ENCODE results near the gene CYP3A7.
"Not testable (repeated sequence)": the region's sequence is repeated elsewhere in the genome, so short reads cannot be mapped to it uniquely, and the experiment has no call there.

Gene CYP3A7

DNA sequence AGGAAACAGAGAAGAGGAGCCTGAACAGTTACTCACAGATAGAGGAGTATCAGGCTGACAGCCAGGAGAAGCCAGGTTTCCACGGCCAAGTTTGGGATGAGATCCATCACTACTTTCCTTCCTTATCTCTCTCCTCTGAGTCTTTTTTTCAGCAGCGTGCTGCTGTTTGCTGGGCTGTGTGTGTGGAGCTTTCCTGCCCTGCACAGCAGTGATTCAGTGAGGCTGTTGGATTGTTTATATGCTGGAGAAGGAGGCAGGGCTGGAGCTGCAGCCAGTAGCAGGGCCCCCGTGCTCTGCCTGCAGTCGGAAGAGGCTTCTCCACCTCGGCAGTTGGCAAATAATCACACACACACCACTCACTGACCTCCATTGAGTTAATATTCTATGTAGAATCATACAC, at the start of gene CYP3A7:
Gene CYP3A7 (minus strand): TSS at position 210 of the 400 bp plus-strand sequence. CDS start 103 bp downstream, at position 107.
- no peak for DNase-seq

DNA sequence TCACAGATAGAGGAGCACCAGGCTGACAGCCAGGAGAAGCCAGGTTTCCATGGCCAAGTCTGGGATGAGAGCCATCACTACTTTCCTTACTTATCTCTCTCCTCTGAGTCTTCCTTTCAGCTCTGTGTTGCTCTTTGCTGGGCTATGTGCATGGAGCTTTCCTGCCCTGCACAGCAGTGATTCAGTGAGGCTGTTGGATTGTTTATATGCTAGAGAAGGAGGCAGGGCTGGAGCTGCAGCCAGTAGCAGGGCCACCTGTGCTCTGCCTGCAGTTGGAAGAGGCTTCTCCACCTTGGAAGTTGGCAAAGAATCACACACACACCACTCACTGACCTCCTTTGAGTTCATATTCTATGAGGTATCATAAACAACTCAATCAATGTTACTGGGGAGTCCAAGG, 49.0 kb upstream of the CYP3A7 start, which contains the start of gene CYP3A4:
Gene CYP3A4 (minus strand): TSS at position 178 of the 400 bp plus-strand sequence. CDS start 103 bp downstream, at position 75.
- DNase-seq: no peak

DNA sequence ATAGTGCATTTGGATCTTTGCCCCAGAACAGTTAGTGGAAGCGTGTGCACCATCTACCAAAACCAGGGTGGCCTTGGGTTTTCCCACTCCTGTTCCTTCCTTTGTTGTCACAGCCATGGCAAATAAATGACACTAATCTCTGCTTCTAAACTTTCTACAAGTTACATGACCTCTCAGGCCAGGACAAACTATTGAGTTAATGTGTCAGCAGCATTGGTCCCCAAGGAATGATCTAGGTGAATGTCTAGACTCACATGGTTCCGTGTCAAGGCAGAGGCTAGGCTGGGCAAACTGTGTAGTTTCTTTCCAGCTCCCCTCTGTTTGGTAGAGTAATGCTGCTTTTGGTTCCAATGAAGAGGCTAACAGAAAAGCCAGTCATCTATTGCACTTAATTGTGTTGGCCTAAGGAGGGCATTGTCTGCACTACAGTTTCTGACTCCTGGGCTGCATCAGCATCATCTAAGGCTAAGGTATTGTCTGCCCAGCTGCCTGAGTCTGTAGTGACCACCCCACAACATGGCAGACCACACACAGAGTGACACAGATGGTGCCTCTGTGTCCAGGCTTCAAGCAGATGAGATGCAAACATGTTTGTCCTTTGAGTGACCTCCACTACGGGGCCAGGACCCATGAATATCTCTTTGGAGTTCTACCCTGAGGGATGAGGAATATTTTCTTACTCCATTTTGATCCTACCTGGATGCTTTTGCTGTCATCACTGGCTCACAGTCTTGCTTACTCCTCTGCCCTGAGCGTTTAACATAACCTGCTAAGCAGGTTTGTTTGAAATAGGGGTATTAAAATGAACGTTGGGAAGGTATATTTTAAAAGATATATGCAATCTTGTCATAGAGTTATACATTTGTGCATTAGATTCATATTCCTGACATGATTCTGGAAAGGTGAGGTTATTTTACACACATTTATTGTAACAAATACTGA, 47.3 kb upstream of the CYP3A7 start:
- peak; percentile 6 for DNase-seq

DNA sequence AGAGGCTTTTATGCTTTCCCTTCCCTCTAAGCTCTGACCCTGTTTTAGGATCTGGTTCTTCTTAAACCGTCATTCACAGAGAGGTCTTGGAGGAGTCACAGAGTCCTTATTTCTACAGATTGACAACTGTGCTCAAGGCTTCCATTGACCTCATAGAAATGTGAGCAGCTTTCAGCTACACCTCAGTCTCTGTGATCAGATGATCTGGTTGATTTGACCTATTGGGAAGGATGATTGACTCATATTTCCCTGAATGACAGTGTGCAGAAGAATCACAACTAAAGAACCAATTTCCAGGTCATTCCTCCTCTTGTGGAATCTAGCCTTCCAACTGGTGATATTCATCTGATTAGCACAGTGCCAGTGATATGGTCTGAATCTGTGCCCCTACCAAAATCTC, 45.6 kb upstream of the CYP3A7 start:
- no peak for DNase-seq

DNA sequence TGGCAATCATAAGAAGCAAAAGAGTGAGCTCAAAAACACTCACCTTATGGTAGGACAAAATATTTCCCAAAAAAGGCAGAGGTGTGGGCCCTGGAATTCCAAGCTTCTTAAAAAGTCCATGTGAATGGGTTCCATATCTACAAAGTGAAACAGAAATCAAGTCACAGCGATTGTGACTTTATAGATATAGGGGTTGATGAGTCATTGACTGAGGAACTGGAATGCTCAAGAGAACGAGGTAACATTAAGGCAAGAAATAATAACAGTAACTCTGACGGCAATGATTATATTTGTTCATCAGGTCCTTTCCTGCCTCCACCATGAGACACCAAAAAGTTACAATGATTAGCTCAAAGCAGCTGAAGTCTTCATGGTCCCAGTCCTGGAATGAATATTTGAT, 45.0 kb upstream of the CYP3A7 start:
- DNase-seq: no peak

DNA sequence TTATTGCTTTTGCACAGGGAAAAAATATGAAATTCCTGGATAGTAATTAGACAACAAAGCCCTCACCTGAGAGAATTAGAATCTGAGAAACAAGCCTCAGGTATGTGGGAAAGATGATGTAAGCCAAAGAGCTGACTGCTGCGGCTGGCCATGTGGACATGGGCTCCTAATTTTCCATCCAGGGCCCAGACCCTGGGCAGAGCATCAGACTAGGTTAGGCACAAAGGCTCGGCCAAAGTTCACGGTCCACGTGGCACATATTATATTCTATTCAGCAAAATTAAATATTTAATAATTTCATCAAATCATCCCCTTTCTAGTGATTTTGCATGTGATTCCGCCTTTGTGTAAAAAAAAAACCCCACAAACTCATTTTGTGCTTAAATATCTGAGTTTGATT, 43.9 kb upstream of the CYP3A7 start:
- no peak for DNase-seq

DNA sequence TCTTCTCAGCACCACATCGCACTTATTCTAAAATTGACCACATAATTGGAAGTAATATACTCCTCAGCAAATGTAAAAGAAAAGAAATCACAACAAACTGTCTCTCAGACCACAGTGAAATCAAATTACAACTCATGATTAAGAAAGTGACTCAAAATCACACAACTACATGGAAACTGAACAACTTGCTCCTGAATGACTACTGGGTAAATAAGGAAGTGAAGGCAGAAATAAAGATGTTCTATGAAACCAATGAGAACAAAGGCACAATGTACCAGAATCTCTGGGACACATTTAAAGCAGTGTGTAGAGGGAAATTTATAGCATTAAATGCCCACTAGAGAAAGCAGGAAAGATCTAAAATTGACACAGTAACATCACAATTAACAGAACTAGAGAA, 38.4 kb upstream of the CYP3A7 start:
- DNase-seq: not testable (repeated sequence)

DNA sequence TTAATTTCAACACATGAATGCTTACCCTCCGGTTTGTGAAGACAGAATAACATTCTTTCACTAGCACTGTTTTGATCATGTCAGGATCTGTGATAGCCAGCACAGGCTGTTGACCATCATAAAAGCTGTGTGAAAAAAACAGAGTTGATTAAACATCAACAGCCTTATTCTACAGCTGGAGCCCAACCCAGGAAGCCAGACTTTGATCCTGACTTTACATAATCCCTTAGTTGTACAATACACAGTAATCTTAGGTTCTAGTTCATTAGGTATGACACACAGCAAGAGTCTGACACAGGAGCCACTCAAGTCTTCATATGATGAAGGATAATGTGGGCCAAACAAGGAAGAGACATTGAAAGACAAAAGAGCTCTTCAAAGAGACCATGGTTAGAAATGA, 37.6 kb upstream of the CYP3A7 start:
- no peak for DNase-seq

DNA sequence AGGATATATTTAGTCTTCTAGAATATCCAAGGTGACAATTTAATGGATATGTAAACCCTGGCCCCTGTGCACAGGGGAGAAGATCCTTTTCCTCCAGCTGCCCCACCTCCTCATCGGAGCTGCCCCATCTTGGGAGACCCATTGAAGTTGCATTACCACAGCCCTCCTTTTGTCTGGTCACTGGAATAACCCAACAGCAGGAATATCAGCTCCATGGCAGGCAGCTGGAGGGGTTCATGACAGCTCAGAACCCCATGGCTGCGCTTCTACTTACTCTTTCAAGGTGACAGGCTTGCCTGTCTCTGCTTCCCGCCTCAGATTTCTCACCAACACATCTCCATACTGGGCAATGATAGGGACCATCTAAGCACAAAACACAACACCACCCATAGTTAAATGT, 34.5 kb upstream of the CYP3A7 start:
- DNase-seq: not testable (repeated sequence)

DNA sequence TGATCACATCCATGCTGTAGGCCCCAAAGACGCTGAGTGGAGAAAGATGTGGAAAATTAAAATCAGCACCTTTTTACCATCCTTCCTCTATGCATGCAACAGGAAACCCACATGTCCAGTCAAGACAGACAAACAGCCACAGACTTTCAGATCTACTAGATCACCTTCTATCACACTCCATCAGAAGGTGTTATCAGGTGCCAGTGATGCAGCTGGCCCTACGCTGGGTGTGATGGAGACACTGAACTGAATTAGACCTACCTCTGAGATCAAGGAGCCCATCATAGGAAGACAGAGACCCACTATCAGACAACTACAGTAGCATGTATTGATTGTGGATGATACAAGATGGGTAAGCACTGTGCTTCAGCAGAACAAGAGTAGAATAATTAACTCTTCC, 33.5 kb upstream of the CYP3A7 start:
- DNase-seq: no peak

DNA sequence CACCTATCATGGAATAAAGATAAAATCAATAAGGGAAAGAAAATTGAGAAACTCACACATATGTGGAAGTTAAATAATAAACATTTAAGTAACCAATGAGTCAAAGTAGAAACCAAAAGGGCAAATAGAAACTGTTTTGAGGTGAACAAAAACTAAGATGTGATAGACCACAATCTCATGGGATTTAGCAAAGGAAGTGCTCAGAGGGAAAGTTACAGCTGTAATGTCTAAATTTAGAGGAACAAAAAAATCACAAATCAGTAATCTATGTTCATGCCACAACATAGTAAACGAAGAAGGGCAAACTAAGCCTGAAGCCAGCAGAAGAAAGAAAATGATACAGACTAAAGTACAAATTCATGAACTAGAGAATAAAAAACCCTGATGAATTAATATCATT, 32.7 kb upstream of the CYP3A7 start:
- no peak for DNase-seq

DNA sequence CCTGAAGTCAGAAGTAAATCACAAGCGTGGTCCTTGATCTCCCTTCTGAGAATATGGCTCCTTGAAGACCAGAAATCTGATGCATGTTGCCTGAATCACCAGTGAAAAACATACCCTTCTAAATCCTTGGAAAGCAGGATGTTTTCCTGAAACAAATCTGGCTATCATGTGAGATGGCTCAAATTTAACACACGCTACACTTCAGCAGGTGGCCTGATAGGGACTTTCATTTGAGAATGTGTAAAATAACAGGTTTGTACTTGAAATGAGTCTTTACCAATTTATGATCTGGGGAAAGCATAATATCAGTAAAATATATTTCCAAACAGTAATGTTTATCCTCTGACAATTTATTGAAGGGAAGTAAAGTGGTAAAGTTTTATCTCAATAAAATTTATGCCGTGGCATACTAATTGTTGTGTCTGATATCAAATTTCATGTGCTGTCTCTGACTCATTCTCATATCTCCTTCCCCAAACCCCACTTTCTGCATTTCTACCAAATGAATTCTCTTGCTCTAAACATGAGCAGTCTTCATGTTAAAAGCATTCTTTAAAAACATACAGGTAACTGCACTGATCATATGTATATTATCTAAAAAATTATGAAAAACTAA, 31.6 kb upstream of the CYP3A7 start:
- DNase-seq: no peak

DNA sequence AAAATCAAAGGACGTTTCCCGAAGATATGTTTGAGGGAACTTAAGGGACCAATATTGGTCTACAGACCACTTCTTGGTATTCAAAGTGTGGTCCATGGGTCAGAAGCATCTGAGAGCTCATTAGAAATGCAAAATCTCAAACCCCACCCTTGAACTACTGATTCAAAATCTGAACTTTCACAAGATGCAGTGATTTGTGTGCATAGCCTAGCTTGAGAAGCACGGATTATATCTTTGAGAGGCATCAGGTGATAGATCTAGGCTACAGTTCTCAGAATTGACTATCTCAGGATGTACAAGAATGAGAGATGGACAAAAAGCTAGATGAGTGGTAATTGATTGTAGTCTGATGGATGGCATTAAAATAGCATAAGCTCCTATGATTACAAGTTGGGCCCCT, 29.5 kb upstream of the CYP3A7 start:
- DNase-seq: no peak

DNA sequence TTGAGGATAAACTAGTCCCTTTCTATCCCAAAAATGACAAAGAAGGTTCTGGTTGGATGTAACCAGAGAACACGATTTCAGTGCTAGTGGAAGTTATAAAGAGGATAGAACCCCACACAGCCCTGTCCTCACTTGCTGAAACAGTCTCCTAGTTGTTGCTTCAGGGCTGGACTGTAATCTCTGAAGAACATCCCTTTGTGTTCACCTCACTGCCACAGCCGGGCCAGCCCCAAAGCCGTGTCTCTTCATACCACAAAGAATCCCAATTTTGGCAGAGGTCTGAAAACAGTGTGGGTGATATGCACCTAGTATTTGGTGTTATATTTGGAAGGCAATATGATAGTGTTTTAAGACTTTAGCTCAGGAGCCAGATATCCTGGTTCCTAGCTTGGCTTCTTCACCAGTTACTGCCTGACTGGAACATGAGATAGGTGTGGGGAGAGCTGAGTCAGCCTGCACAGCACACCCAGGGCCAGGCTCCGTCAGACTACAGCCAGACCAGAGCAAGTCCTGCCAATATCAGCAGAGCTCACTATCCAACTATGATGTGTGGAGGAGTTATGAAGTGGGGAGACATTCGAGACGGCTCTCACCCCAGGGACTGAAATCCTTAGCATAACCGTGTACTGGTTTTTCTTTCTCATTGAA, 27.8 kb upstream of the CYP3A7 start:
- DNase-seq: peak; percentile 8

DNA sequence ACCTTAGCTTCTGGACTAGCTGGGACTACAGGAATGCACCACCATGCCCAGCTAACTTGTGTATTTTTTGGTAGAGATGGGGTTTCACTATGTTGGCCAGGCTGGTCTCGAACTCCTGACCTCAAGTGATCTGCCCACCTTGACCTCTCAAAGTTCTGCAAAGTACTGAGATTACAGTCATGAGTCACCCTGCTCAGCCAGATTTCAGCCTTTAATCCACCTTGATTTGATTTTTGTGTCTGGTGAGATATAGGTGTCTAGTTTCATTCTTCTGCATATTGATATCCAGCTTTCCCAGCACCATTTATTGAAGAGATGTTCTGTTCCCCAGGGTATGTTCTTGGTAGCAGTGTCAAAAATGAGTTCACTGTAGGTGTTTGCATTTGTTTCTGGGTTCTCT, 20.1 kb upstream of the CYP3A7 start:
- no peak for DNase-seq

DNA sequence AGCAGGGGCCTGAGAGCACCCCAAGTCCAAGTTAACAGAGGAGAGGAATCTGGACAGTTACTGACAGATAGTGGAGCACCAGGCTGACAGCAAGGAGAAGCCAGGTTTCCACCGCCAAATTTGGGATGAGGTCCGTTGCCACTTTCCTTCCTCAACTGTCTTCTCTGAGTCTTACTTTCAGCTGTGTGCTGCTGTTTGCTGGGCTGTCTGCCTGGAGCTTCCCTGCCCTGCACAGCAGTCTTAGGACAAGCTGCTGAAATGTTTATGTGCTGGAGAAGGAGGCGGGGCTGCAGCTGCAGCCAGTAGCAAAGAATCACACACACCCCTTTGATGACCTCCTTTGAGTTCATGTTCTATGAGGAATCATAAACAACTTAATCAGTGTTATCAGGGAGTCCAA, 17.4 kb upstream of the CYP3A7 start:
- DNase-seq: no peak

DNA sequence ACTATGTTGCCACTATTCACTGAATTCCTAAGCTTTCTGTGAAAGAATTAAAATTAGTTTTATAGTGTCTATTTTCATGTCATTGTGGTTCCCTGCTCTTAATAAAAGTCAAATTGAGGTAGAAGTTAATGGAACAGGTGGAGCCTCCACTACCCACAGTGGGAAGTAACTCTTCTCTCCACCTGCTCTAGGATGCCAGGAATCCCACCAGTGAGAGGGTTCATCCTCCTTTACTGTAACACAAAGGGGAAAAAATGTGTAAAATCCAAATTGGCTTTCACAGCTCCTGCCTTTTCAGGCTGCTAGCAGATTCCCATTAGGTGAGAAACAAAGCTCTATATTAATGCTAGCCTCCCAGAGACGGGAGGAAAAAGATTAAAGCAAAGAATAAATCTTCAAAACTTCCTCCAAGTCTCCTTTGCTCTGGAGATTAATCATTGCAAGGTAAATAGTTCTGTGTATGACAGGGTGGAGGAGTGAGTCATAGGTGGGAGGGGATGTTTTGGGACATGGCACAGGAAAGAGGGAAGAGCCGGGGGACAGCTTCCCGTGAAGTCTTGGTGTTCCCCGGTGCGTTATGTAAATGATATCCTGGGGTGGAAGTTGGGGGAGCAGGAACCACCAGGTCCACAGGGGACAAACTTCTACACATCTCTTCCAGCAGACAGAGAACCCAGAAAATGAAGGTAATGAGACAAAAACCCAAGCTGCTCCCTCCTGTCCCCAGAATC, 16.5 kb upstream of the CYP3A7 start:
- not testable (repeated sequence) for DNase-seq

DNA sequence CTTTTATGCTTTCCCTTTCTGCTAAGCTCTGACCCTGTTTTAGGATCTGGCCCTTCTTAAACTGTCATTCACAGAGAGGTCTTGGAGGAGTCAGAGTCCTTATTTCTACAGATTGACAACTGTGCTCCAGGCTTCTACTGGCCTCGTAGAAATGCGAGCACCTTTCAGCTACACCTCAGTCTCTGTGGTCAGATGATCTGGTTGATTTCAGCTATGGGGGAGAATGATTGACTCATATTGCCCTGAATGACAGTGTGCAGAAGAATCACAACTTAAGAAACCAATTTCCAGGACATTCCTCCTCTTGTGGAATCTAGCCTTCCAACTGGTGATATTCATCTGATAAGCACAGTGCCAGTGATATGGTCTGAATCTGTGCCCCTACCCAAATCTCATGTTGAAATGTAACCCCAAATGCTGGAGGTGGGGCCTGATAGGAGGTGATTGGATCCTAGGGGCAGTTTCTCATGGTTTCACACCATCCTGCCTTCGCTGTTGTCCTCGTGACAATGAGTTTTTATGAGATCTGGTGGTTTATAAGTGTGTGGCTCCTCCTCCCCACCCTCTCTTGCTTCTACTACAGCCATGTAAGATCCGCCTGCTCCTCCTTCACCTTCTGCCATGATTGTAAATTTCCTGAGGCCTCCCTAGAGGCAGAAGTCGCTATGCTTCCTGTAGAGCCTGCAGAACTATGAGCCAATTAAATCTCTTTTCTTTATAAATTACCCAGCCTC, 14.0 kb upstream of the CYP3A7 start:
- no peak for DNase-seq

DNA sequence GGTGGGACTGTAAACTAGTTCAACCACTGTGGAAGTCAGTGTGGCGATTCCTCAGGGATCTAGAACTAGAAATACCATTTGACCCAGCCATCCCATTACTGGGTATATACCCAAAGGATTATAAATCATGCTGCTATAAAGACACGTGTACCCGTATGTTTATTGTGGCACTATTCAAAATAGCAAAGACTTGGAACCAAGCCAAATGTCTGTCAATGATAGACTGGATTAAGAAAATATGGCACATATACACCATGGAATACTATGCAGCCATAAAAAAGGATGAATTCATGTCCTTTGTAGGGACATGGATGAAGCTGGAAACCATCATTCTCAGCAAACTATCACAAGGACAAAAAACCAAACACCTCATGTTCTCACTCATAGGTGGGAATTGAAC, 11.9 kb upstream of the CYP3A7 start:
- not testable (repeated sequence) for DNase-seq

DNA sequence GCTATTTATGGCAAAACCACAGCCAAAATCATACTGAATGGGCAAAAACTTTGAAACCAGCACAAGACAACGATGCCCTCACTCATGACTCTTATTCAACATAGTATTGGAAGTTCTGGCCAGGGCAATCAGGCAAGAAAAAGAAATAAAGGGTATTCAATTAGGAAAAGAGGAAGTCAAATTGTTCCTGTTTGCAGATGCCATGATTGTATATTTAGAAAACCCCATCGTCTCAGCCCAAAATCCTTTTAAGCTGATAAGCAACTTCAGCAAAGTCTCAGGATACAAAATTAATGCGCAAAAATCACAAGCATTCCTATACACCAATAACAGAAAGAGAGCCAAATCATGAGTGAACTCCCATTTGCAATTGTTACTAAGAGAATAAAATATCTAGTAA, 10.4 kb upstream of the CYP3A7 start:
- DNase-seq: not testable (repeated sequence)

DNA sequence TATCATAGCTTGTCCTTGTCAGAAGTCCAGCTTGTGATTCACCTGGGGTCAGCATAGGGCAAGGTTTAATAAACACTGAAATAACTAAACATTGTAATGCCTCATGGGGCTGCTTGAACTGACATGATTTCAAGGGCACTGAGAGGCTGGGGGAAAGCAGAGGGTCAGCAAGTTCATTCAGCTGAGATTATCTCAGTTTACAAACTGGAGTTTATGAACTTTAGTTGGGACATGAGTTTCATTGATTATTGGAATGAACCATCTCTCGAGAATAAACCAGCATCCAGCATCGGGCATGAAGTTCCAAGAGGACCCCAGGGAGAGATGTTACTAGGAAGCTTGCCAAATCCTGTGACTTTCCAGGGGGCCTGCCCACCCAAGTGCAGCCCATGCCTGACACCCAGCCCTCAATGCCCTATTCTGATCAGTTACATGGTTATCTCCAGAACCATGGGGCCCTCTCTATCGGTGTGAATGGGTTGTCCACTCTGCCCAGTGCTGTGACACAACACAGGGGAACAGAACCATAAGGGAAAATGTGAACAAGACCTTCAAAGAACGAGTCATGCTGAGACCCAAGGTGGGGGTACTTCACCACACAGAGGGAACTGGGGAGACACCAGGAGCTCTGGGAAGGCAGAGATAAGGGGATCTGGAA, 7.9 kb upstream of the CYP3A7 start:
- no peak for DNase-seq

DNA sequence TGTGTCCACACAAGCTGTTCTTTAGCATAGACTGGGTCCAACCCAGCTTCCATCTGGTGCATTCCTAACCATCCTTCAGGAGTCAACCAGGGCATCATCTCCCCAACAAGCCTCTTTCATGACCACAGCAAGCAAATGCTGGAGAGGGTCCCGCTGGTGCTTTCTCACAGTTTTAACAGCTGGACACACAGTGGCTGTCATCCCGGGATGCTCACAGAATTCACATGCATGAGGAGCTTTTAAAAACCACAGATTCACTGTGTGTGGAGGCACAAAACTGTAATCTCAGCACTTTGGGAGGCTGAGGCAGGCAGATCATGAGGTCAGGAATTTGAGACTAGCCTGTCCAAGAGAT, 6.4 kb upstream of the CYP3A7 start:
- DNase-seq: no peak

Measured in eye (tissue), 1 donor.